A549 (cell line): Measurements from ENCODE around the gene PTPRN2. TPM values are rescaled to one million over a fixed set of nuclear protein-coding genes. Genes with fewer than 3 reads are reported as not detected.

Source experiments
- ATAC-seq, 2 experiments: fragments of 200-7000 bp in 1 of 2; fragments of >200 bp in 1 of 2; cut with Nextera tagmentation in 1 of 2; cut with Tn5 transposase in 1 of 2; 3 replicates each; pipeline versions ENCODE4 v1.8.0 to v1.9.1; 2018 to 2020; ENCODE audit warnings: mild to moderate bottlenecking in 1 of 2, moderate library complexity in 1 of 2
- CTCF ChIA-PET: fragments of 300-600 bp; sonication (Branson Sonifier 250); formaldehyde crosslinking; extraction: SDS; loops from one replicate; lab custom pipeline; 2021; ENCODE audit warnings: antibody characterized with exemption, inconsistent platforms; lab: Yijun Ruan, JAX
- POLR2A ChIA-PET: fragments of 350-600 bp; formaldehyde crosslinking; extraction: SDS; loops from one replicate; lab custom pipeline; 2021; ENCODE audit warnings: antibody characterized with exemption, inconsistent platforms; lab: Yijun Ruan, JAX
- DNase-seq, 2 experiments: peaks; one replicate each; pipeline versions ENCODE4 v3.0.0 to v3.0.0-alpha.2; 2011 to 2016; ENCODE audit warnings: low read depth in 1 of 2, low spot score in 1 of 2
- FAIRE-seq: peaks from 2 replicates; lab custom pipeline; 2011; peaks lifted over from hg19 to GRCh38; lab: Jason Lieb, UNC
- H3K27ac ChIP-seq, 2 experiments: fragments of >200 bp; sonication (Bioruptor Twin); formaldehyde crosslinking; 3 replicates each; pipeline ENCODE4 v1.5.1; 2016 to 2017
- H3K4me1 ChIP-seq: fragments of >200 bp; sonication (Bioruptor Twin); formaldehyde crosslinking; 3 replicates; pipeline ENCODE4 v1.6.1; 2016
- H3K4me2 ChIP-seq: fragments of >200 bp; sonication (Bioruptor Twin); formaldehyde crosslinking; 3 replicates; pipeline ENCODE4 v1.6.1; 2016
- H3K4me3 ChIP-seq: fragments of >200 bp; sonication (Bioruptor Twin); formaldehyde crosslinking; 3 replicates; pipeline ENCODE4 v1.5.1; 2016
- H3K9me3 ChIP-seq: fragments of >200 bp; sonication (Bioruptor Twin); formaldehyde crosslinking; 3 replicates; pipeline ENCODE4 v1.6.1; 2016
- CEBPB ChIP-seq, 2 experiments: fragments of >200 bp in 1 of 2; sonication (Bioruptor Twin) in 1 of 2; formaldehyde crosslinking in 1 of 2; IDR thresholded peaks; 2 replicates each; pipeline ENCODE4 v1.6.1; 2012 to 2016
- EHF ChIP-seq: fragments of 250-450 bp; sonication (Bioruptor Pico); IDR thresholded peaks from 2 replicates; pipeline ENCODE4 v1.5.0; 2020; ENCODE audit warnings: mild to moderate bottlenecking
- EHMT2 ChIP-seq: fragments of 200-600 bp; sonication (generic); IDR thresholded peaks from 2 replicates; pipeline ENCODE4 v1.6.1; 2016; ENCODE audit warnings: antibody characterized with exemption, low read depth, mild to moderate bottlenecking, moderate library complexity
- EP300 ChIP-seq, 2 experiments: fragments of >200 bp; sonication (Bioruptor Twin); formaldehyde crosslinking; IDR thresholded peaks; 2 replicates in 1 of 2; 3 replicates in 1 of 2; pipeline ENCODE4 v1.6.1; 2016 to 2017
- FOXS1 ChIP-seq: fragments of 250-450 bp; sonication (Bioruptor Pico); IDR thresholded peaks from 2 replicates; pipeline ENCODE4 v1.5.0; 2020; ENCODE audit warnings: mild to moderate bottlenecking, moderate library complexity
- HDAC2 ChIP-seq: fragments of 200-600 bp; sonication (generic); IDR thresholded peaks from 2 replicates; pipeline ENCODE4 v1.6.1; 2016
- HMGXB4 ChIP-seq: fragments of 250-450 bp; sonication (Bioruptor Pico); IDR thresholded peaks from 2 replicates; pipeline ENCODE4 v1.5.0; 2021; ENCODE audit warnings: mild to moderate bottlenecking, moderate library complexity, borderline replicate concordance
- KDM1A ChIP-seq: fragments of 200-600 bp; sonication (generic); IDR thresholded peaks from 2 replicates; pipeline ENCODE4 v1.6.1; 2016; ENCODE audit warnings: low read depth, mild to moderate bottlenecking
- NFE2L2 ChIP-seq: fragments of 150-350 bp; conservative IDR thresholded peaks from 2 replicates; pipeline ENCODE4 v1.6.1; 2014; ENCODE audit warnings: low read length
- NPAS2 ChIP-seq: fragments of 250-450 bp; sonication (Bioruptor Pico); IDR thresholded peaks from 2 replicates; pipeline ENCODE4 v1.8.0; 2022; ENCODE audit warnings: mild to moderate bottlenecking, moderate library complexity, borderline replicate concordance
- NR3C1 ChIP-seq: fragments of >200 bp; sonication (Bioruptor Twin); formaldehyde crosslinking; IDR thresholded peaks from 3 replicates; pipeline ENCODE4 v1.6.1; 2017
- RAD21 ChIP-seq, 2 experiments: fragments of >200 bp in 1 of 2; sonication (Bioruptor Twin) in 1 of 2; formaldehyde crosslinking in 1 of 2; IDR thresholded peaks in 1 of 2; conservative IDR thresholded peaks in 1 of 2; 2 replicates in 1 of 2; 3 replicates in 1 of 2; pipeline ENCODE4 v1.6.1; 2012 to 2018; ENCODE audit warnings: inconsistent platforms in 1 of 2
- REST ChIP-seq: fragments of 200-600 bp; sonication (generic); IDR thresholded peaks from 2 replicates; pipeline ENCODE4 v1.6.1; 2016; ENCODE audit warnings: antibody characterized with exemption, mild to moderate bottlenecking, moderate library complexity
- RNF2 ChIP-seq: fragments of 200-600 bp; sonication (generic); IDR thresholded peaks from 2 replicates; pipeline ENCODE4 v1.6.1; 2016; ENCODE audit warnings: low read depth, mild to moderate bottlenecking, antibody characterized with exemption, moderate library complexity, borderline replicate concordance
- SMC3 ChIP-seq: fragments of >200 bp; sonication (Bioruptor Twin); formaldehyde crosslinking; IDR thresholded peaks from 3 replicates; pipeline ENCODE4 v1.6.1; 2018; ENCODE audit warnings: inconsistent platforms
- TFCP2L1 ChIP-seq: fragments of 250-450 bp; sonication (Bioruptor Pico); IDR thresholded peaks from 2 replicates; pipeline ENCODE4 v1.5.0; 2021; ENCODE audit warnings: mild to moderate bottlenecking
- ZC3H11A ChIP-seq: fragments of 450-650 bp; IDR thresholded peaks from 2 replicates; pipeline ENCODE4 v1.6.1; 2014; ENCODE audit warnings: antibody characterized with exemption, mild to moderate bottlenecking
- ZFP36 ChIP-seq: fragments of 450-650 bp; IDR thresholded peaks from 2 replicates; pipeline ENCODE4 v1.6.1; 2014; ENCODE audit warnings: borderline replicate concordance; ENCODE audit not compliant: partially characterized antibody
- ZSCAN20 ChIP-seq: fragments of 250-450 bp; sonication (Bioruptor Pico); IDR thresholded peaks from 2 replicates; pipeline ENCODE4 v1.8.0; 2022; ENCODE audit warnings: mild to moderate bottlenecking, moderate library complexity
- WGBS: methylation state at CpG from one replicate; pipeline ENCODE4 v1.1.6; 2017; ENCODE audit errors: missing lambda C conversion rate; 5-methylcytosine and 5-hydroxymethylcytosine counted together
- polyA plus RNA-seq, 4 experiments: library from polyadenylated mRNA; depleted of rRNA in 3 of 4; stranded (reverse); fragments of >200 nt; fragmentation: RNase III in 1 of 4; extraction: RNeasy Plus Mini Kit Qiagen cat#74134 plus additional on column Dnase treatment in 1 of 4; gene quantifications; 2 replicates in 3 of 4; 3 replicates in 1 of 4; pipeline ENCODE4 v1.2.3, GENCODE V29; 2011 to 2017

The PTPRN2 gene
- polyA plus RNA-seq, 2 of the 4 experiments (the other 2 are of a cell fraction), result 0.41 to 1.2 TPM

GRCh38 chr7:158216198-158216597 is 371.4 kb downstream of the PTPRN2 start (continued):
- TF ChIP-seq HMGXB4 (CRISPR knock-in tag), result no peak
- TF ChIP-seq SMC3, result no peak
- TF ChIP-seq EHMT2, result no peak
- no peak for TF ChIP-seq NR3C1
- TF ChIP-seq RAD21 (conservative IDR thresholded peaks at IDR 0.05 in 1 of 2, IDR thresholded peaks at IDR 0.05 in 1 of 2), result no peak
- TF ChIP-seq, all 56 proteins: peak for 0

- no peak overlapping the region for H3K27ac ChIP-seq
- no peak overlapping the region for H3K4me3 ChIP-seq
- FAIRE-seq (no peak), ATAC-seq (no peak), DNase-seq (no peak)
- POLR2A ChIA-PET, result no interaction called here
- no peaks in the 10 kb centered on the region for H3K4me1 ChIP-seq
- TF ChIP-seq ZFP36, result no peak
- TF ChIP-seq REST, result peak; percentile 66; the same call in 1 of the 2 replicates
- no peak for TF ChIP-seq NPAS2 (CRISPR knock-in tag)
- 8% methylated on average over 1 of the region's 1 CpG for WGBS
- no peaks in the 10 kb centered on the region for H3K9me3 ChIP-seq
- CTCF ChIA-PET, result no interaction called here
- H3K4me2 ChIP-seq, result no peak overlapping the region
Observed at GRCh38 chr7:158209435-158209834, 378.2 kb downstream of the PTPRN2 start.

- no peak for DNase-seq
- Histone ChIP-seq H3K27ac (no peak overlapping the region), H3K4me1 (no peaks in the 10 kb centered on the region), H3K9me3 (no peaks in the 10 kb centered on the region), H3K4me2 (no peak overlapping the region), H3K4me3 (no peak overlapping the region)
- ChIA-PET CTCF (no interaction called here), POLR2A (no interaction called here)
- no peak for FAIRE-seq
- WGBS, result 52% methylated on average over 6 of the region's 6 CpGs
- no peak for TF ChIP-seq HDAC2
- TF ChIP-seq TFCP2L1 (CRISPR knock-in tag), result no peak
- TF ChIP-seq EP300 (IDR thresholded peaks at IDR 0.05), result no peak
- TF ChIP-seq CEBPB (IDR thresholded peaks at IDR 0.05), result no peak
- TF ChIP-seq RNF2, result no peak
- no peak for TF ChIP-seq NR3C1
- no peak for TF ChIP-seq NFE2L2
- TF ChIP-seq FOXS1 (CRISPR knock-in tag), result no peak
- no peak for TF ChIP-seq KDM1A
- no peak for TF ChIP-seq ZC3H11A
- TF ChIP-seq EHF (CRISPR knock-in tag), result no peak
- TF ChIP-seq ZSCAN20, result no peak
- ATAC-seq, result no peak
Observed at GRCh38 chr7:158206341-158206740, 381.3 kb downstream of the PTPRN2 start.
